DOHH2 (cell line): ENCODE data around the gene HCN2.

Experiments used
- H3F3A ChIP-seq: fragments of 200-600 bp; sonication (generic), shearing (Covaris generic); 2 replicates; pipeline ENCODE4 v1.6.0; 2016; ENCODE audit warnings: antibody characterized with exemption, mild to moderate bottlenecking; ENCODE audit not compliant: control insufficient read depth, insufficient read depth
- H3K27ac ChIP-seq: fragments of 200-600 bp; sonication (generic); 2 replicates; pipeline ENCODE4 v1.5.1; 2014; ENCODE audit warnings: low read depth, mild to moderate bottlenecking, low read length, moderate library complexity
- H3K27me3 ChIP-seq: fragments of 200-600 bp; sonication (generic); 2 replicates; pipeline ENCODE4 v1.6.1; 2014; ENCODE audit warnings: mild to moderate bottlenecking, low read length, mixed read lengths; ENCODE audit not compliant: control insufficient read depth
- H3K36me3 ChIP-seq: fragments of 200-600 bp; sonication (generic); 2 replicates; pipeline ENCODE4 v1.6.1; 2014; ENCODE audit warnings: mild to moderate bottlenecking, low read length, moderate library complexity, mixed read lengths; ENCODE audit not compliant: control insufficient read depth
- H3K4me1 ChIP-seq: fragments of 200-600 bp; sonication (generic); 2 replicates; pipeline ENCODE4 v1.6.1; 2014; ENCODE audit warnings: mild to moderate bottlenecking, low read length, mixed read lengths; ENCODE audit not compliant: control insufficient read depth
- H3K4me2 ChIP-seq: fragments of 200-600 bp; sonication (generic); 2 replicates; pipeline ENCODE4 v1.6.0; 2014; ENCODE audit warnings: mild to moderate bottlenecking, low read length, moderate library complexity
- H3K4me3 ChIP-seq: fragments of 200-600 bp; sonication (generic); 2 replicates; pipeline ENCODE4 v1.5.1; 2014; ENCODE audit warnings: mild to moderate bottlenecking, low read length, mixed read lengths
- H3K79me2 ChIP-seq: fragments of 200-600 bp; sonication (generic); 2 replicates; pipeline ENCODE4 v1.6.1; 2014; ENCODE audit warnings: mild to moderate bottlenecking, low read length, mixed read lengths; ENCODE audit not compliant: control insufficient read depth
- H3K9me2 ChIP-seq: fragments of 200-600 bp; sonication (generic); replicated peaks from 2 replicates; pipeline ENCODE4 v1.6.1; 2014; ENCODE audit warnings: mild to moderate bottlenecking, low read length, mixed read lengths; ENCODE audit not compliant: control insufficient read depth
- H3K9me3 ChIP-seq: fragments of 200-600 bp; sonication (generic); 2 replicates; pipeline ENCODE4 v1.6.1; 2014; ENCODE audit warnings: antibody characterized with exemption, low read length, mixed read lengths; ENCODE audit not compliant: control insufficient read depth, insufficient read depth
- H4K20me1 ChIP-seq: fragments of 200-600 bp; sonication (generic); 2 replicates; pipeline ENCODE4 v1.6.0; 2014; ENCODE audit warnings: low read depth, mild to moderate bottlenecking, antibody characterized with exemption, low read length, moderate library complexity; ENCODE audit not compliant: control insufficient read depth, insufficient read depth
- EZH2phosphoT487 ChIP-seq: fragments of 200-600 bp; sonication (generic); IDR thresholded peaks from 2 replicates; pipeline ENCODE4 v1.6.1; 2017; ENCODE audit warnings: borderline replicate concordance, mild to moderate bottlenecking, antibody characterized with exemption, low read length, moderate library complexity, mixed read lengths
- TF ChIP-seq, protein P1 (sequence below): fragments of 200-600 bp; sonication (generic); IDR thresholded peaks from one replicate; pipeline ENCODE4 v1.5.1; 2014; ENCODE audit warnings: antibody characterized with exemption, mild to moderate bottlenecking, low read depth, low read length; ENCODE audit not compliant: poor library complexity, severe bottlenecking

HCN2 gene

DNA sequence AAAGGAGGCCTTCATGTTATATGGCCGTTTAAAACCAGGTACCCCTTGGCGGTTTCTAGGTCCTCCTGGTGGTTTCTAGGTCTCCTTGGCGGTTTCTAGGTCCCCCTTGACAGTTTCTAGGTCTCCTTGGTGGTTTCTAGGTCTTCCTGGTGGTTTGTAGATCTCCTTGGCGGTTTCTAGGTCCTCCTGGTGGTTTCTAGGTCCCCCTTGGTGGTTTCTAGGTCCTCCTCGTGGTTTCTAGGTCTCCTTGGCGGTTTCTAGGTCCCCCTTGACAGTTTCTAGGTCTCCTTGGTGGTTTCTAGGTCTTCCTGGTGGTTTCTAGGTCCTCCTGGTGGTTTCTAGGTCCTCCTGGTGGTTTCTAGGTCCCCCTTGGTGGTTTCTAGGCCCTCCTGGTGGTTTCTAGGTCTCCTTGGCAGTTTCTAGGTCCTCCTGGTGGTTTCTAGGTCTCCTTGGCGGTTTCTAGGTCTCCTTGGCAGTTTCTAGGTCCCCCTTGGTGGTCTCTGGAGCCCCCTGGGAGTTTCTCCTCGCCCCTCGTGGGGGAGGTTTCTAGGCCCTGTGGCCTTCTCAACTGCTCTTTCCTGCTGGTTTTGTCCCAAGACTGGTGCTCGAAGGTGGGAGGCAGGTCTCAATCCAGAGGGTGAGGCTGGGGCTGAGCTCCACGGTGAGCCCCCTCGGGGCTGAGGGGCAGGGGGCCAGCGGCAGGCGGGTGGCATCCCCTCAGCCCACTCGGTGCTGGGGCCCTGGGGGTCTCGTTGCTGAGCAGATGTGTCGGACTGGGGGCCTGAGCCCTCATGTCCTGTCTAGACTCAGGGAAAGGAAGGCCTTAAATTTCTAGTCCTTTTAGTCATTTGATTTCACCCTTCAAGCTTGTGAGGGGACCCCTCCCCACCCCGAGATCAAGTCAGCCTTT is 8.0 kb downstream of the HCN2 start:
- H3K9me2 ChIP-seq, result no peaks in the 10 kb centered on the region
- no peaks in the 10 kb centered on the region for H3K27me3 ChIP-seq
- H3K27ac ChIP-seq, result no peak overlapping the region
- H3K79me2 ChIP-seq, result no peaks in the 10 kb centered on the region
- no peaks in the 10 kb centered on the region for H3F3A ChIP-seq
- TF ChIP-seq, protein P1, sequence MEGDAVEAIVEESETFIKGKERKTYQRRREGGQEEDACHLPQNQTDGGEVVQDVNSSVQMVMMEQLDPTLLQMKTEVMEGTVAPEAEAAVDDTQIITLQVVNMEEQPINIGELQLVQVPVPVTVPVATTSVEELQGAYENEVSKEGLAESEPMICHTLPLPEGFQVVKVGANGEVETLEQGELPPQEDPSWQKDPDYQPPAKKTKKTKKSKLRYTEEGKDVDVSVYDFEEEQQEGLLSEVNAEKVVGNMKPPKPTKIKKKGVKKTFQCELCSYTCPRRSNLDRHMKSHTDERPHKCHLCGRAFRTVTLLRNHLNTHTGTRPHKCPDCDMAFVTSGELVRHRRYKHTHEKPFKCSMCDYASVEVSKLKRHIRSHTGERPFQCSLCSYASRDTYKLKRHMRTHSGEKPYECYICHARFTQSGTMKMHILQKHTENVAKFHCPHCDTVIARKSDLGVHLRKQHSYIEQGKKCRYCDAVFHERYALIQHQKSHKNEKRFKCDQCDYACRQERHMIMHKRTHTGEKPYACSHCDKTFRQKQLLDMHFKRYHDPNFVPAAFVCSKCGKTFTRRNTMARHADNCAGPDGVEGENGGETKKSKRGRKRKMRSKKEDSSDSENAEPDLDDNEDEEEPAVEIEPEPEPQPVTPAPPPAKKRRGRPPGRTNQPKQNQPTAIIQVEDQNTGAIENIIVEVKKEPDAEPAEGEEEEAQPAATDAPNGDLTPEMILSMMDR, result no peak
- H3K36me3 ChIP-seq, result no peaks in the 10 kb centered on the region
- H3K4me2 ChIP-seq, result no peak overlapping the region
- H3K4me1 ChIP-seq, result no peaks in the 10 kb centered on the region
- H3K4me3 ChIP-seq, result no peak overlapping the region
- H4K20me1 ChIP-seq, result no peaks in the 10 kb centered on the region
- H3K9me3 ChIP-seq, result no peaks in the 10 kb centered on the region

DNA sequence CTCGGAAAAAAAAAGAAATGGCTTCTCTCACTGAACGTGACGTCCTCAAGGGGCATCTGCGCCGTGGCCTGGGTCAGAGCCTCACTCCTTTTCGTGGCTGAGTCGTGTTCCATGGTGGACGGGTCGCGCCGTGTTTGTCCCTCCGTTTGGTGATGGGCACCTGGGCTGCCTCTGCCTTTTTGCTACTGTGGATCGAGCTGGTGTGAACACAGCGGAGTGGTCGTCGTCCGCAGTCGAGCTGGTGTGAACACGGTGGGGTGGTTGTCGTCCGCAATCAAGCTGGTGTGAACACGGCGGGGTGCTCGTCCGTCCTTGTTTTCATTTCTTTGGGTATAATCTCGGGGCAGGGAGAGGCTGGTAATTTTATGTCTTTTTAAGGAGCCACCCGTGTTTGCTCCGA is 11.6 kb downstream of the HCN2 start:
- H3F3A ChIP-seq, result no peaks in the 10 kb centered on the region; the same call in 1 of the 2 replicates
- H3K4me3 ChIP-seq, result no peak overlapping the region
- H3K27ac ChIP-seq, result no peak overlapping the region
- no peak for TF ChIP-seq EZH2phosphoT487
- no peak overlapping the region for H3K4me2 ChIP-seq
- H4K20me1 ChIP-seq, result no peaks in the 10 kb centered on the region
- no peaks in the 10 kb centered on the region for H3K27me3 ChIP-seq
- H3K36me3 ChIP-seq, result no peaks in the 10 kb centered on the region
- no peaks in the 10 kb centered on the region for H3K4me1 ChIP-seq
- no peaks in the 10 kb centered on the region for H3K9me3 ChIP-seq
- H3K9me2 ChIP-seq, result no peaks in the 10 kb centered on the region
- no peaks in the 10 kb centered on the region for H3K79me2 ChIP-seq

DNA sequence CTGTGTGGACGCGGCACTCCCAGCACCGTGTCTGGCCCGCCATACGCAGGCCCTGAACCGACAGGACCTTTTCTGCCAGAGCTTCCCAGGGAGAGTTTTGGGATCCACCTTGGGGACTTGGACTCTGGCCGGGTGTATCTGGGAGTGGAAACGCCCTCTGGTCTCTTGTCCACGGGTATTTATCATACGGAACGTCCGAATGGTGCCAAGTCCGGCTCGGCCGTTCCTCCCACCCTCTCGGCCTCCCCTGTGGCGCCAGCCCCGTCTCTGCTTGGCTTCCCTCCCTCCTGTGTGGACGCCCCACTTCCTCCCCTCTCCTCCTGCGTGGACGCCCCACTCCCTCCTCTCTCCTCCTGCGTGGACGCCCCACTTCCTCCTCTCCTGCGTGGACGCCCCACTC is 12.1 kb downstream of the HCN2 start:
- TF ChIP-seq, protein P1, result no peak
- no peak for TF ChIP-seq EZH2phosphoT487
- no peaks in the 10 kb centered on the region for H3K79me2 ChIP-seq
- no peaks in the 10 kb centered on the region for H3K9me2 ChIP-seq
- no peak overlapping the region for H3K4me2 ChIP-seq
- H3K36me3 ChIP-seq, result no peaks in the 10 kb centered on the region
- no peak overlapping the region for H3K27ac ChIP-seq
- no peak overlapping the region for H3K4me3 ChIP-seq
- no peaks in the 10 kb centered on the region for H3K4me1 ChIP-seq
- H3K27me3 ChIP-seq, result no peaks in the 10 kb centered on the region
- no peaks in the 10 kb centered on the region for H3K9me3 ChIP-seq
- H3F3A ChIP-seq, result no peaks in the 10 kb centered on the region; the same call in 1 of the 2 replicates
- no peaks in the 10 kb centered on the region for H4K20me1 ChIP-seq
